Peyer's patch (tissue), 4 donors: ENCODE measurements around the gene ZHX3. TPM values are rescaled to one million over a fixed set of nuclear protein-coding genes. Genes with fewer than 3 reads are reported as not detected.

ENCODE experiments used
- DNase-seq, 3 donors: peaks; one replicate each; pipeline ENCODE4 v3.0.0-alpha.2; 2017 to 2019
- H3K27ac ChIP-seq, 4 donors: fragments of 200-600 bp; sonication (generic); one replicate each; pipeline ENCODE4 v1.5.1; 2016 to 2019
- H3K27me3 ChIP-seq, 2 donors: fragments of 200-600 bp; sonication (generic); one replicate each; pipeline ENCODE4 v1.5.1; 2019
- H3K36me3 ChIP-seq, 3 donors: fragments of 200-600 bp; sonication (generic); one replicate each; pipeline ENCODE4 v1.5.1; 2016 to 2019
- H3K4me1 ChIP-seq, 4 donors: fragments of 200-600 bp; sonication (generic); one replicate each; pipeline ENCODE4 v1.5.1; 2016 to 2019
- H3K4me3 ChIP-seq, 4 donors: fragments of 200-600 bp; sonication (generic); 1 replicate in 3 of 4; 2 replicates in 1 of 4; pipeline ENCODE4 v1.5.1; 2016 to 2019; ENCODE audit warnings: mild to moderate bottlenecking in 1 of 4
- H3K9me3 ChIP-seq, 4 donors: fragments of 200-600 bp; sonication (generic); one replicate each; pipeline ENCODE4 v1.5.1; 2016 to 2019; ENCODE audit warnings: mild to moderate bottlenecking in 1 of 4
- CTCF ChIP-seq, 6 experiments: fragments of 450-650 bp in 4 of 6; fragments of 200-600 bp in 2 of 6; sonication (generic) in 1 of 6; IDR thresholded peaks; one replicate each; pipeline ENCODE4 v1.5.1; 2017 to 2019; ENCODE audit warnings: antibody characterized with exemption in 6 of 6, mild to moderate bottlenecking in 3 of 6, moderate library complexity in 1 of 6
- POLR2A ChIP-seq, 2 donors: fragments of 450-650 bp; IDR thresholded peaks; one replicate each; pipeline ENCODE4 v1.5.1; 2017; ENCODE audit warnings: antibody characterized with exemption in 2 of 2, mild to moderate bottlenecking in 2 of 2, moderate library complexity in 2 of 2
- total RNA-seq, 4 donors: library from RNA; depleted of rRNA; stranded (reverse); fragments of >200 nt; gene quantifications; one replicate each; pipeline ENCODE4 v1.1.0, GENCODE V29; 2016

The ZHX3 gene
- total RNA-seq, 4 donors from 2014 or later: 33.8 to 53.0 (median 39.5) TPM

DNA sequence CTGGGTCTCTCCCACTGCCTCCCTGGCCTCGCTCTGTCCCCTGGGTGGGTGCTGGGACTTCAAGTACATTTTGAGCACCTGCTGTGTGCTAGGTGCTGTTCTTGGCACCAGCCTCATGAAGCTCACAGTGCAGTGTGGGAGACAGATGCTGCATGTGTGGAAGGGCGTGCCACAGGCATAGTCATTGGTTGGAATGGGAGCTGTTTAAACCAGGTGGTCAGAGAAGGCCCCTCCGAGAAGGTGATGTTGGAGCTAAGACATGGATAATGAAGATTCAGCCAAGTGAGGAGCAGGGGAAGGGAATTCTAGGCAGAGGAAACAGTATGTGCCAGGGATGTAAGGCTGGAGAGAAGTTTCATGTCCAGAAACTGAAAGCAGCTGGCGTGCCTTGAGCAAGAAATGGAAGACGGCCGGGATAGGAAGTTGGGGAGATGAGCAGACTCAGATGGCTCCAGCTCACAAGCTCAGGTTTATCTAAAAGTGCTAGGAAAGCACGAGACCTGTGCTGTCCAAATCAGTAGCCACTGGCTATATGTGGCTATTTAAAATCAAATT lies 33.0 kb upstream of the ZHX3 start:
- Histone ChIP-seq H3K36me3 (peaks cover 0 to 73% (median 0%) of the 10 kb centered on the region in 3 donors), H3K27me3 (no peaks in the 10 kb centered on the region), H3K9me3 (no peaks in the 10 kb centered on the region), H3K4me1 (no peaks in the 10 kb centered on the region), H3K27ac (no peak overlapping the region), H3K4me3 (no peak overlapping the region)
- DNase-seq: no peak
- TF ChIP-seq CTCF (IDR thresholded peaks at IDR 0.05) (no peak), POLR2A (IDR thresholded peaks at IDR 0.05) (no peak)

DNA sequence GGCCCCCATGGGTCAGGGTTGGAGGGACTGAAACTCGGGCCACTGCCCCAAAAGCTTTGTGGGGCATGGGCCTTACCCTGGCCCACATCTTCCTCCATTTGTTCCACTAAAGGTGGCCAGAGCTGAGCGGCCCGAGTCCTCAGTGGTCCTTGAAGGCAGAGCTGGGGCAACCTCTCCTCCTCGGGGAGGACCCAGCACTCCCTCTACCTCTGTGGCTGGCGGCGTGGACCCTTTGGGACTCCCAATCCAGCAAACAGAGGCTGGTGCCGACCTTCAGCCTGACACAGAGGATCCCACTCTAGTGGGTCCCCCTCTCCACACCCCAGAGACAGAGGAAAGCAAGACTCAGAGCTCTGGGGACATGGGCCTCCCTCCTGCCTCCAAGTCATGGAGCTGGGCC lies 32.4 kb upstream of the ZHX3 start:
- no peak overlapping the region for H3K4me3 ChIP-seq
- TF ChIP-seq POLR2A (IDR thresholded peaks at IDR 0.05) (no peak), CTCF (IDR thresholded peaks at IDR 0.05) (no peak)
- no peak for DNase-seq
- no peaks in the 10 kb centered on the region for H3K9me3 ChIP-seq
- H3K27ac ChIP-seq: no peak overlapping the region
- no peaks in the 10 kb centered on the region for H3K4me1 ChIP-seq
- peaks cover 0 to 68% (median 0%) of the 10 kb centered on the region in 3 donors for H3K36me3 ChIP-seq
- H3K27me3 ChIP-seq: no peaks in the 10 kb centered on the region

- no peak overlapping the region for H3K4me3 ChIP-seq
- peaks cover 0 to 61% (median 0%) of the 10 kb centered on the region in 3 donors for H3K36me3 ChIP-seq
- DNase-seq: no peak
- no peaks in the 10 kb centered on the region for H3K4me1 ChIP-seq
- TF ChIP-seq CTCF (IDR thresholded peaks at IDR 0.05) (no peak), POLR2A (IDR thresholded peaks at IDR 0.05) (no peak)
- no peak overlapping the region for H3K27ac ChIP-seq
- no peaks in the 10 kb centered on the region for H3K27me3 ChIP-seq
- H3K9me3 ChIP-seq: no peaks in the 10 kb centered on the region
These were observed 31.7 kb upstream of the ZHX3 start for GRCh38 chr20:41349266-41349665.

- Histone ChIP-seq H3K36me3 (peaks cover 0 to 55% (median 0%) of the 10 kb centered on the region in 3 donors), H3K27ac (no peak overlapping the region), H3K27me3 (no peaks in the 10 kb centered on the region), H3K4me3 (no peak overlapping the region), H3K4me1 (no peaks in the 10 kb centered on the region), H3K9me3 (no peaks in the 10 kb centered on the region)
- TF ChIP-seq CTCF (IDR thresholded peaks at IDR 0.05) (no peak), POLR2A (IDR thresholded peaks at IDR 0.05) (no peak)
- no peak for DNase-seq
These were observed 31.1 kb upstream of the ZHX3 start for GRCh38 chr20:41348430-41349172.

GRCh38 chr20:41347523-41348429 lies 30.2 kb upstream of the ZHX3 start:
- no peaks in the 10 kb centered on the region for H3K9me3 ChIP-seq
- TF ChIP-seq CTCF (IDR thresholded peaks at IDR 0.05) (no peak), POLR2A (IDR thresholded peaks at IDR 0.05) (no peak)
- H3K27ac ChIP-seq: no peak overlapping the region
- no peak overlapping the region for H3K4me3 ChIP-seq
- peak in 1 of 3 donors; percentile 34 for DNase-seq
- peaks cover 0 to 46% (median 0%) of the 10 kb centered on the region in 3 donors for H3K36me3 ChIP-seq
- H3K27me3 ChIP-seq: no peaks in the 10 kb centered on the region
- H3K4me1 ChIP-seq: peaks cover 0 to 4% (median 0%) of the 10 kb centered on the region in 4 donors
